NCI-H1048 (cell line): ENCODE results near the gene SPAG6.
"Not testable (repeated sequence)": the region's sequence is repeated elsewhere in the genome, so short reads cannot be mapped to it uniquely, and the experiment has no call there.

Source experiments
- DNase-seq: peaks from one replicate; lab custom pipeline; 2025; lab: John Stamatoyannopoulos, UW

SPAG6 gene

DNA sequence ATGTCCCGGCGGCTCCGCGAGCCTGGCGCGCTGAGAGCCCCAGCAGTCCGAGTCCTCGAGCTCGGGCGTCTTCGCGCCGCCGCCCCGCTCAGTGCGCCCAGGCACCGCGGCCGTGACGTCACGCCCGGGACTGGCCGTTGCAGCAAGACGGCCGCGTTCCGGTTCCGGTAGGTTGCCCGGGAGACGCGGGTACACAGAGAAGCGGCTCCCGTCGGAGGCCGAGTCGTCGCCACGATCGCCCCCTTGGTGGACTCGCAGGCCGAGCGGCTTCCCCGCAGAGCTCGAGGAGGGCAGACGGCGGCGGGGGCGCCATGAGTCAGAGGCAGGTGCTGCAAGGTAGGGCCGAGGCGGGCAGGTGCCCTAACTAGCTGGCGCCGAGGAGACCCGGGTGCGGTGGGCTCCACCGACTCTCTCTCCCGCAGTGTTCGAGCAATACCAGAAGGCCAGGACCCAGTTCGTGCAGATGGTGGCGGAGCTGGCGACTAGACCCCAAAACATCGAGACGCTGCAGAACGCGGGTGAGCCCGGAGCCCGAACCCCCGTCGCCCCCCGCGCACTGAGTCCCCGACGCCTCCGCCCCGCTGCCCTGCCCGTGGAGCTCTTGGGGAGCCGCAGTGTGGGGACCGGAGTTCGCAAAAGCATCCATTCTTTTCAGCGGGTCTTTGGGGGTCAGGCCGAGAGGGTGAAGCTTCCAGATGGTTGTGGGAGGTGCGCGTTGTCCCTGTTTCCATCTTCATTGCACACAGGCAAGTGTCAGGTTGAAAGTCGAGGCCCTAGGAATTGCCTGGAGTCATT is at the start of gene SPAG6:
Gene SPAG6 (plus strand): TSS at position 196 of the 795 bp plus-strand sequence. CDS start 116 bp downstream, at position 312.
- DNase-seq, result no peak

- DNase-seq, result no peak
These were observed 44.1 kb upstream of the SPAG6 start for GRCh38 chr10:22301193-22301592.

DNA sequence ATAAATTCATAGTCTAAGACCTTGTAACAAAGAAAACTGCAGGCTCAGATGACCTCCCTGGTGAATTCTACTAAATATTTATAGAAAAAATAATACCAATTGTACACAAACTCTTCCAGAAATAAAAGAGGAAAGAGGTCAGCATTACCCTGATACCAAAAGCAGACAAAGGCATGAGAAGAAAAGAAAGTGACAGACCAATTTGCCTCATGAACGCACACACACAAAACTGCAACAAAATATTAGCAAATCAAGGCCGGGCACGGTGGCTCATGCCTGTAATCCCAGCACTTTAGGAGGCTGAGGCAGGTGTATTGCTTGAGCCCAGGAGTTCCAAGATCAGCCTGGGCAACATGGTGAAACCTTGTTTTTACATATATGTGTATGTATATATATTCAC is 41.8 kb upstream of the SPAG6 start:
- DNase-seq, result no peak

- no peak for DNase-seq
These were observed 39.6 kb upstream of the SPAG6 start for GRCh38 chr10:22305721-22306120.

GRCh38 chr10:22308390-22308789 is 36.9 kb upstream of the SPAG6 start:
- DNase-seq, result no peak

DNA sequence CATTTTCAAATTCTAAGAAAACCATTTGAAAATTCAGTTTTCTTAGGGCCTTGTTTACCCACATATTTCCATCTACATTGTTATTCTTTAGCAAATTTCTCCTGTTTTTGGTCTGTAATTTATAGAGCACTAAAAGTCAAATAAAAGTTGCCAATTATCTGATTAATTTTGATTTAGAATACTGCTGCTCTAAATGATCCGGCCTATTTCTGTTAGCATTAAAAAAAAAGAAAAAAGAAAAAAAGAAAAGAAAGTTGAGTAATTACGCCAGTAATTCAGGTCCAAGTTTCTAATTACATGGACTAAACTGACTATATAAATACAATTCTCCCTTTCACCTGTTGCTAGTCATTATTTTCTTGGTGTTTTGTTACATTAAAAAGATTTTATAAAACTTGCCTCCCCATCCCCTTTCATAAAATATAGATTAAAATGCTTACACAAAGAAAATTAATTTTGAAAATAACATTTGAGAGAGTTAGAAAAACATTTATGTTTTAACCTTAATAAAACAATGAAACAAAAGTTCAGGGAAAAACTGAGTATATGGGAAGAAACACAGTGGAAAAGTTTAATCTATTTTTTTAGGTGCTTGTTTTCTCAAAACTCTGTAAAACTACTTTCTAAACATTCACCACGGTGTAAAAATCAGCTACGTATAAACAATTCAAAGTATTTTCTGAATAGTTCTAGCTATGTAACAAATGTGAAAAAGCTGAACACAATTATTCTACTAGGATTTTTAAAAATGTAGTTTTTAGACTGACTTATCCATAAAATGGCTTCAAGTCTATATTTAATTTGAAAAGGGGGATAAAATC is 35.9 kb upstream of the SPAG6 start:
- no peak for DNase-seq

DNA sequence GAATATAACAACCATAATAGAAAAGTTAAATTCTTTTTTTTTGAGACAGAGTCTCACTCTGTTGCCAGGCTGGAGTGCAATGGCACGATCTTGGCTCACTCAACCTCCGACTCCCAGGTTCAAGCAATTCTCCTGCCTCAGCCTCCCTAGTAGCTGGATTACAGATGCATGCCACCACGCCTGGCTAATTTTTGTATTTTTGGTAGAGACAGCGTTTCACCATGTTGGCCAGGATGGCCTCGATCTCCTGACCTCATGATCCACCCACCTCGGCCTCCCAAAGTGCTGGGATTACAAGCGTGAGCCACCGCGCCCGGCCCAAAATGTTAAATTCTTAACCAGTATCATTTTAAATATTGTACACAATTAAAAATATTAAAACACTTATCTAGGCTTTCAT is 35.3 kb upstream of the SPAG6 start:
- DNase-seq, result not testable (repeated sequence)

DNA sequence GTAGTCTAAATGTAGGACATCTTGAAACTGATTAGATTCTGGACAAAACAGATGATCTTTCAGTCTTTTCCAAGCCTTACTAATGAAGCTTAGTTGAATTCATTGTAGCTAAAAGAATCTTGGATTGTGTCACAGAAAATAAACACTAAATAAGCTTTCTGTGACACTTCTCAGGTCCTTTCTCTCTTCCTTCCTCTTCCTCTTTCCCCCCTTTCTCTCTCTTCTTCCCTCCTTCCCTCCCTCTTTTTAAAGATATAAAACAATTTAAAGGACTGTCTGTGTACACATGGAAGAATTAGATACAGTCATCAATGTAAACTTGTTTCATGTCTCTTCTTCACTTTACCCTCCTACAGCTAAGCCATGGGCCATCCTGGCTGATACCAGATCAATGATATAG is 34.4 kb upstream of the SPAG6 start:
- DNase-seq, result no peak

DNA sequence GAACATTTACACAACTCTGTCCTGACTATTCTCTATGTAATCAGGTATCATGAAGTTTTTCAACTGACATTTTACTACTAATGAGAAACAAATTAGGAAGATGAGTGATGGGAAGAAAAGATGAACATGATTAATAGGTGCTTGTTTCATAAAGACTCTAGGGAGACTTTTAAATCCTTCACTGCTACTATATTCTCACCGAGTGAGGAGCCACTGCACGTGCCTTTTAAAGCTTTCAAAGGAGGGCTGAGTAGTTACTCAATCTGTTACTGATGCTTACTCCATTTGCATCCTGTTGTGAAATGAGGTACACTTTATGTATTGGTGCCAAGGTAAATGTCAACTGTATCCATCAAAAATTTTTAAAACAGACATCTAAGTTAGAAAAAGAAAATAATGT is 30.4 kb upstream of the SPAG6 start:
- no peak for DNase-seq

GRCh38 chr10:22315455-22316285 is 29.6 kb upstream of the SPAG6 start:
- no peak for DNase-seq

DNA sequence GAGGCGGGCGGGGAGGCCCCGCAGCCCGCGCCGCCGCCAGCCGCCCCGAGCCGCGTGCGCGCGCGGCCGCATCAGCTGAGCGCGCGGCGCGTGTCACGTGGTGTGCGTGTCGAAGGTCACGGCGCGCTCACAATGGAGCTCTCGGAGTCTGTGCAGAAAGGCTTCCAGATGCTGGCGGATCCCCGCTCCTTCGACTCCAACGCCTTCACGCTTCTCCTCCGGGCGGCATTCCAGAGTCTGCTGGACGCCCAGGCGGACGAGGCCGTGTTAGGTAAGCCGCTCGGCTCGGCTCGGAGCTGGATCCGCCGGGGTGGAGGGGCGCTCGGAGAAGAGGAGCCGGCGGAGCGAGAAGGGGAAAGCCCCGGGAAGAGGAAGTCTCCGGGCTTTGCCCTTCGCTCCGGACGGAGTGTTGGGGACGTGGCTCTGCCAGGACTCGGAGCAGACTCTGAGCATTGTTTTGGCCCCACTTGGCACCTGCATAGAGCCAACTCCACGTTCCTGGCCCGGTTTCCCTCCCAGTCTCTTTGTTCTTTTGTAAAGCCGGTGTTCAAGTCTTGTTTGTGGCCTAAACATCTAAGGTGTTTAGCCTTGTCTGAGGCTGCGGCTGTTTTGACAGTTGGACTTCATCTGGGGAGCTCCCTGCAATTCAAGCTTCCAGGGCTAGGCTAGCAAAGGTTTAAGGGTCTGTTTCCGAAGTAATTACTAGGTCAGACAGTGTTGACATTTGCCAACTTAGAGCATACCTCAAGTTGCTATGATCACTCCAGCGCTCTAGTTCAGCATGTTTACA is 28.8 kb upstream of the SPAG6 start, which contains the start of gene COMMD3:
Gene COMMD3 (plus strand): TSS at position 103 of the 790 bp plus-strand sequence. CDS start 30 bp downstream, at position 133.
- peak; percentile 49 for DNase-seq

- DNase-seq, result no peak
These were observed 28.3 kb upstream of the SPAG6 start for GRCh38 chr10:22317076-22317370.

DNA sequence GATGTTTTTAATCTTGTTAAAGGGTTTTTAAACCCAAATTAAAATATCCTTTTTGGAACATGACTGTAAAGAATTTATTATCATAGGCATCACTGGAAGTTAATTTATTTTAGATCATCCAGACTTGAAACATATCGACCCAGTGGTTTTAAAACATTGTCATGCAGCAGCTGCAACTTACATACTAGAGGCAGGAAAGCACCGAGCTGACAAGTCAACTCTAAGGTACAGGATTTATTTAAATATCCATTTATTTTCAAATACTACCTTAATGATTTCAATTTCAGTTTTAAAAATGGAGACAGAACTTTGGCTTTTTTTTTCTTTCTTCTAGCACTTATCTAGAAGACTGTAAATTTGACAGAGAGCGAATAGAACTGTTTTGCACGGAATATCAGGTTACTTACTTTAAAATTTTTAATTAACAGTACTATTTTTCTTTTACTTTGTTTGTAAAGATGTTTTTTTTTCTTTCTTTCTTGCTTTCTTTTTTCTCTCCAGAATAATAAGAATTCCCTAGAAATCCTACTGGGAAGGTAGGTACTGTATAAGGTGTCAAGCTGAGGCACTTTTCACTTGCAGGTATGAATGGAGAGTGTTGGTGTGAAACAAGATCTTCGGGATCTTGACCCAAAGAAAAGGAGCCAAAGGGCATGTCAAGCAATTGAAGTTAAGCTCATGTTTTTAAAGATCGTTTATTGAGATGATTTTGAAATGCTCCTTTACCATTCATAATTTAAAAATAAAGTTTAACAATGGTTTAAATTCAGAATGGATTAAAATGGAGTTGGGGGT is 27.3 kb upstream of the SPAG6 start:
- no peak for DNase-seq

DNA sequence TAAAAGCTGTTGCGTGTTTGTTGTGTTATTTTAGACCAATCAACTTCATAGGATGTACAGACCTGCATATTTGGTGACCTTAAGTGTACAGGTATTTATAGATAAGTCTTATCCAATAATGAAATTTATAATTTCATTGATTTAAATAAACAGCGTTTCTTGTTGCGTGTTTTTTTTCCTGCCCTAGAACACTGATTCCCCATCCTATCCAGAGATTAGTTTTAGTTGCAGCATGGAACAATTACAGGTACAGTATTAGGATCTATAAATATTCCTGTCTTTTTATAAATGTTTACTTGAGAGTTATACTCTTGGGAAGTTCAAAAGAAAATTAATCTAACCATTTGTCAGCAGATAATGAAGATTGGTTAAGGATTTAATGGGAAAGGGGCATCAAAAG is 26.5 kb upstream of the SPAG6 start:
- no peak for DNase-seq

GRCh38 chr10:22319547-22319979 is 25.7 kb upstream of the SPAG6 start:
- DNase-seq, result no peak

GRCh38 chr10:22319980-22320558 is 25.2 kb upstream of the SPAG6 start:
- no peak for DNase-seq

- DNase-seq, result peak; percentile 32
These were observed 24.6 kb upstream of the SPAG6 start, which contains the start of gene BMI1 for GRCh38 chr10:22320591-22321155. BMI1 (plus strand) TSS chr10:22321099; CDS start chr10:22326450, 5,351 bp downstream.

DNA sequence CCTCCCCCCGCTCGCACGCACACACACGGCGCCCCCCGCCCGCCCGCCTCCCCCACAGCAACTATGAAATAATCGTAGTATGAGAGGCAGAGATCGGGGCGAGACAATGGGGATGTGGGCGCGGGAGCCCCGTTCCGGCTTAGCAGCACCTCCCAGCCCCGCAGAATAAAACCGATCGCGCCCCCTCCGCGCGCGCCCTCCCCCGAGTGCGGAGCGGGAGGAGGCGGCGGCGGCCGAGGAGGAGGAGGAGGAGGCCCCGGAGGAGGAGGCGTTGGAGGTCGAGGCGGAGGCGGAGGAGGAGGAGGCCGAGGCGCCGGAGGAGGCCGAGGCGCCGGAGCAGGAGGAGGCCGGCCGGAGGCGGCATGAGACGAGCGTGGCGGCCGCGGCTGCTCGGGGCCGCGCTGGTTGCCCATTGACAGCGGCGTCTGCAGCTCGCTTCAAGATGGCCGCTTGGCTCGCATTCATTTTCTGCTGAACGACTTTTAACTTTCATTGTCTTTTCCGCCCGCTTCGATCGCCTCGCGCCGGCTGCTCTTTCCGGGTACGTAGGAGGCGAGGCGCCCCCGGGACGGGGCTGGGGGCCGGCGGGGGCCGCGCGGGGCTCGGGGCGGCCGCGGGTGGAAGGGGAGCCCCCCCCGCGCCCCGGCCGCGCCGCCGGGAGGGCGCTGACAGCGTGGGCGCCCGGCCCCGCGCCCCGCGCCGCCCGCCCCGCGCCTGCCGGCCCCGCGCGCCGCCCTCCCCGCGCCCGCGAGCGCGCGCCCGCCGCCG is 24.0 kb upstream of the SPAG6 start:
- peak; percentile 13 for DNase-seq
